Inflammatory macrophage (primary cell): ENCODE data around the gene LCN15.
"Not testable (repeated sequence)": the region's sequence is repeated elsewhere in the genome, so short reads cannot be mapped to it uniquely, and the experiment has no call there.

ENCODE experiments used
- DNase-seq, 2 donors: peaks; one replicate each; pipeline ENCODE4 v3.0.0-alpha.2; 2020 to 2022

LCN15 gene

GRCh38 chr9:136720251-136720897, 43.9 kb downstream of the LCN15 start:
- DNase-seq: no peak

- peak; percentile 31 to 55 for DNase-seq
Measured at GRCh38 chr9:136719195-136719880, 45.0 kb downstream of the LCN15 start.

- no peak for DNase-seq
Measured at GRCh38 chr9:136718345-136719194, 45.7 kb downstream of the LCN15 start.

- no peak for DNase-seq
Measured at GRCh38 chr9:136717399-136717798, 46.9 kb downstream of the LCN15 start.

GRCh38 chr9:136714893-136715274, 49.4 kb downstream of the LCN15 start:
- DNase-seq: no peak

- no peak for DNase-seq
Measured at GRCh38 chr9:136714096-136714892, 50.0 kb downstream of the LCN15 start.

GRCh38 chr9:136713550-136713949, 50.8 kb downstream of the LCN15 start:
- DNase-seq: no peak

- no peak for DNase-seq
Measured at GRCh38 chr9:136712690-136713544, 51.4 kb downstream of the LCN15 start.

GRCh38 chr9:136711751-136712689, 52.3 kb downstream of the LCN15 start, which contains the start of gene DIPK1B:
Gene DIPK1B (plus strand): TSS chr9:136712572. CDS start chr9:136712666, 94 bp downstream.
- no peak for DNase-seq

GRCh38 chr9:136711219-136711648, 53.1 kb downstream of the LCN15 start:
- DNase-seq: not testable (repeated sequence)

GRCh38 chr9:136710543-136710942, 53.8 kb downstream of the LCN15 start:
- DNase-seq: no peak
